GM21737 (cell line): ENCODE results near the gene CDH13.

ENCODE experiments used
- ATAC-seq: cut with Tn5 transposase; IDR thresholded peaks from one replicate; pipeline ENCODE4 v1.9.1; 2021; ENCODE audit warnings: mild to moderate bottlenecking, moderate library complexity; ENCODE audit not compliant: unreplicated experiment

The CDH13 gene

GRCh38 chr16:83520596-83520995 lies 893.8 kb downstream of the CDH13 start:
- no peak for ATAC-seq

- ATAC-seq = no peak
Observed at GRCh38 chr16:83530293-83530692, 903.5 kb downstream of the CDH13 start.

DNA sequence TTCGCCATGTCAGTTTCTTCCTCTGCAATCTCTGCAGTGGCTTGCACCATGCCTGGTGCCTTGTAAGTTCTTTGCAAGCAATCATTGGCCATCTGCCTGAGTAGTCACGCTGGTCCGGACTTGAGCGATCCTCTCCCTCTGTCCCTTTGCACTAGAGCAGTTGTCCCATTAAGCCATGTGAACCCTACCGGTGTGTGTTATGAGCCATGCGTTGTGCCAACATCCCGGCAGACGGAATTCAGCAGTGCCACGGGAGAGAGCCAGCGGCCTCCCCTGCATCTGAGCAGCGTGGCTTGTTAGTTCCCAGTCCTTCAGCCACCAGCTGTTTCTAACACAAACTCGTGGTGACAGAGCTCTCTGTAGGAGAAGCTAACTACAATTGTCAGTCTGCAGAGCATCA lies 905.9 kb downstream of the CDH13 start:
- no peak for ATAC-seq

DNA sequence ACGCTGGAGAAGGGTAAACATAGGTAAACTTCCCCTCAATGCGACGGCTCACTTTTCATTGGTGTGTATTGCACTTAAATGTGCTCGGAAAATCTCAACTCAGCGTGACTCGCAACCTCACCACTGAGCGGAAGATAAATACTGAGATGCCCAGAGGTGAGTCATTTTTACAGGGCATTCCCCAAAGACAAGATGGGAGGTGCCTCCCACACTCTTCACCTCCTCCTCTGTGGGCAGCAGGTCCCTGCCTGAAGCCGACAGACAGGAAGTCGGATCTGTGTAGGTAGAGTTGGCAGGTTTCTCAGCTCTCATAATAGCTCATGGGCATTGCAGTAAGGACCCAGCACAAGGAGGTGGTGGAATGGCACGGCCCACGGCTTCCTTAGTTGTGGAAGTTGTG lies 906.4 kb downstream of the CDH13 start:
- no peak for ATAC-seq

DNA sequence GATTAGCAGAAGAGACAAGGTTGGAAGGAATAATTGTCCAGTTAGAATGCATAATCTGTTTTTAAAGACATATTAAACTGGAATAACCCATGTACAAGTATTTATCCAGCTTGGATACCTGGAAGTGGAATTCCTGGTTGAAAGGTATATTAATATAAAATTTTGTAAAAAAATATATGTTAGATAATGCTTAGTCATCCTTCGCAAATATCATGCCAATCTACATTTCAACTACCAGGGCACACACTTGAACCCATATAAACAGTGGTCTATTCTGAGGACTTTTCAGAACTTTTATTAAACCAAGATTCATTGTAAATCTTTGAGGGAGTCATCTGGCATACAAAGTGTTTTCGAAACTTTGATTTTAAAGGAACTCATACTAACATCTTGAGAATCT lies 911.9 kb downstream of the CDH13 start:
- no peak for ATAC-seq

DNA sequence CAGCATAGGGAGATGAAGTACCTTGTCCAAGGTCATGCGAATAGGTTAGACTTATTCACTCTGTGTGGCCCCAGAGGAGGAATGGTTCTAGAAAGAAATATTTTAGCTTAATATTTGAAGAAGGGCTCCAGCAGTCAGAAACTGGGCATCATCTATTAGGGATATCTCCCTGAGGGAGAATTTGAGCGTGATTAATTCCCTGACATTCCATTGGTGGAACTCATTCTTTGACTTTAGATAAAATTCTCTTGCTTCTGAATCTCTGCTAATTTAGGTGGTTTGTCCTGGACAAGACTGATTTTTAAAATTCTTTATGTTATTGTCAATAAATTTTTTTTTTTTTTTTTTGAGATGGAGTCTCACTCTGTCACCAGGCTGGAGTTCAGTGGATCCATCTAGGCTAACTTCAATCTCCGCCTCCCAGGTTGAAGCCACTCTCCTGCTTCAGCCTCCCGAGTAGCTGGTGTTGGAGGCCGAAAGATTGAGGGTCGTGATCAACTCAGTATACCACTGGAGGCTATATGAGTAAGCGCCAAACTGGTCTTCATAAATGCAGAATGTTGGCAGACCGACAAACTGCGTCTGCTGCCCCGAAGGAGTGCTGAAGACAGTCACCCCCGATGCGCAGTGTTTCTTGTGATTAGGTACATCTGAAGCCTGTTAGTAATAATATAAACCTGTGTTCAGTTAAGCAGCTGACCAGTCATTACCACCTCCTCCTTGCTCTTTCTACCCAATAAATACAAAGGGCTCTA lies 913.1 kb downstream of the CDH13 start:
- ATAC-seq = no peak

GRCh38 chr16:83541231-83541630 lies 914.5 kb downstream of the CDH13 start:
- ATAC-seq = no peak

DNA sequence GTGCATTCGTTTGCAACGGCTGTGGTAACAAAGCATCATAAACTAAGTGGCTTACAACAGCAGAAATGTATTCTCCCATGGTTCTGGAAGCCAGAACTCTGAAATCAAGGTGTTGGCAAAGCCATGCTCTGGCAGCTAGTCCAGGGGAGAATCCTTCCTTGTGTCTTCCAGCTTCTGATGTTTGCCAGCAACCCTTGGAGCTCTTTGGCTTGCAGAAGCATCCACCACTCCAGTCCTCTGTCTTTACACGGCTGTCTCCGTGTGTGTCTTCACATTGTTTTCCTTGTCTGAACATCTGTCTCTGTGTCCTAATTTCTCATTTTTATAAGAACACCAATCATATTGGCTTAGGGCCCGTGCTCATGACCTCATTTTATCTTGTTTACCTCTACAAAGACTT lies 915.7 kb downstream of the CDH13 start:
- ATAC-seq = no peak

GRCh38 chr16:83549316-83550182 lies 922.8 kb downstream of the CDH13 start:
- no peak for ATAC-seq

GRCh38 chr16:83550183-83550569 lies 923.4 kb downstream of the CDH13 start:
- no peak for ATAC-seq

DNA sequence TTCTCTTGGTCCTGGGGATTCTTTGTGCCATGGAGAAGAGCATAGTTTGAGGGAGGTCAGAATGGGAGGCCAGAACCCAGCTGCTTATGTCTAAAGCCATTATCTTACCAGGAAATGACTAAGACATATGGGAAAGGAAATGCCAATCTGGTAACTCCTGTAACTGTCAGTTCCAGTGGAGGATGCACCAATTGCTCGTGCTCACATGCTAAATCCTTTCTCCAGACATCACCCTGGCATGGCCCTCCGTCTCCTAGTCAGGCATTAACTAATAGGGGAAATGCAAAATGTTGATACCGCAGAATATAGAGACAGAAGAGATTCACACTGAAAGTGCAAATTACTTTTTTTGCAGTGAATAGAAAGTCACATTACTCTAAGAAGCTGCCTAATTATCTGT lies 925.5 kb downstream of the CDH13 start:
- ATAC-seq = no peak

- ATAC-seq = no peak
Observed at GRCh38 chr16:83552930-83553329, 926.2 kb downstream of the CDH13 start.

GRCh38 chr16:83554096-83554495 lies 927.3 kb downstream of the CDH13 start:
- no peak for ATAC-seq

GRCh38 chr16:83554540-83554939 lies 927.8 kb downstream of the CDH13 start:
- ATAC-seq = no peak

DNA sequence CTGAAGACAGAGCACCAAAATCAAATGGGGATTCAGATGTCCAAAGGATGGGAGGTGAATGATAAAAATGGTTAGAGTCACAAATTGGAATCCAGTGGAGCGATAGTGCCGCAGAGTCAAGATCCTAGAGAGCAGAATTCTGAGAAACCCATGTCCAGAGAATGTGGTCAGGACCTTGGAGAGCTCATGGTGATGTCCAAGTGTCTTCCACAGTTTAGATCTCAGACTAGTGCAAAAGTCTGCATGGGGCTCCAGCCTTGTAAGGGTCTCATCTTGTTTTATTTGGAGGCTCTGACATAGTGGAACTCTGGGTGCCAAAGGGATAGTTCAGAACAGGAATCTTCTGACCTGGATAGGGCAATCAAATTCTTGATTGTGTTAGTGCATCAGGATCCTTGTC lies 935.1 kb downstream of the CDH13 start:
- ATAC-seq = no peak

GRCh38 chr16:83568345-83568744 lies 941.6 kb downstream of the CDH13 start:
- ATAC-seq = no peak

- no peak for ATAC-seq
Observed at GRCh38 chr16:83574388-83574787, 947.6 kb downstream of the CDH13 start.

GRCh38 chr16:83577078-83577745 lies 950.4 kb downstream of the CDH13 start:
- no peak for ATAC-seq

DNA sequence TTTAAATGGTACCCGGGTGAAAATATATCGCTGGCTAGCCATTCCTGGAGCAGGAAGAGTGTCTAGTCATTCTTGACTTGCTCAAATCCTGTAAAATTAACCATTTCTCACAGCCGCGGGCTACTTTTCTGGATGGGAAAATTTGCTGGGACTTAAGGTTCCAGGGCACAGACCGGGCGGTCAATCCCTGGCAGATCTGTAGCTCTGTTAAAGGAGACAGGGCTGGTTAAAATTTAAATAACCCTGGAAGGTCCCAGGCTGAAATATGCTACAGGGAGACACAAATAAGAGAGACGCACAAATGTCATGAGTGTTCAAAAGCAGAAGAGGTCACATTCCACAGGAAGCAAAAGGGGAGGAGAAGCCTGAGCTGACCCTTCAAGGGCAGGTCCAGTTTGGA lies 951.4 kb downstream of the CDH13 start:
- ATAC-seq = no peak

- no peak for ATAC-seq
Observed at GRCh38 chr16:83579027-83579426, 952.3 kb downstream of the CDH13 start.

DNA sequence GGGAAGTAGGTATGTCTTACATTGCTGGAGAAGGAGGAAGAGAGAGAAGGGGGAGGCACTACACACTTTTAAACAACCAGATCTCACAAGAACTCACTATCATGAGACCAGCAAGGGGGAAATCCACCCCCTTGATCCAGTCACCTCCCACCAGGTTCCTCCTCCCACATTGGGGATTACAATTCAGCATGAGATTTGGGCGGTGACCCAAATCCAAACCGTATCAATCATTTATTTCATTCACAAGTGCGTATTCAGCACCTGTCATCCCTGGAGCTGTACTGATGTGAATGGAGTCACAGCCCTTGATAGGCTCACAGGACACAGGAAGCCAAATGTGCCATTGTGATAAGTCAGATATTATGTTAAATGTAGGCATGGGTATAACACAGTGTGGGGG lies 952.7 kb downstream of the CDH13 start:
- no peak for ATAC-seq

DNA sequence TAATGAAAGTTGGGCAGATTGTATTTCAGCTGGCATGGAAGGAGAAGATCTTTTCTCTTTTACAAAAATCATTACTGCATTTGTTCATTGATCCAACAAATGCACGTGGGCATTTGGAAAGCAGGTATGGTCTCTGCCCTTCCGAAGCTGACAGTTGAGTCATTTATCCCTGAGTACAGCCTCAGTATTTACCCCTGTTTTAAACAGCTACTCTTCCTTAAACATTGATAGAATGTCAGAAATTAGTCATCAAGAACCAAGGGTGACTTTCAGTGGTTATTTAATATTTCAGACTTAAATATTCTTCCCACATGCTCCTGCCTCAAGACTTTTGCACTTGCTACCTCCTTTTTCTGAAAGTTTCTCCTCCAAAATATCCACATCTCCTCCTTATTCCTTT lies 954.3 kb downstream of the CDH13 start:
- peak; percentile 64 for ATAC-seq
